Astrocyte (in vitro differentiated cells and primary cell): ENCODE measurements around the gene LRRC27.

Experiments
- EZH2 ChIP-seq: IDR thresholded peaks from 2 replicates; pipeline ENCODE4 v1.6.1; 2012; ENCODE audit warnings: mild to moderate bottlenecking, low read length, inconsistent platforms; ENCODE audit not compliant: insufficient read depth
- TF ChIP-seq, protein P1 (sequence below): IDR thresholded peaks from 2 replicates; pipeline ENCODE4 v1.5.1; 2011; ENCODE audit warnings: low read depth, mild to moderate bottlenecking, inconsistent platforms, low read length, moderate library complexity; ENCODE audit not compliant: insufficient read depth

DNA sequence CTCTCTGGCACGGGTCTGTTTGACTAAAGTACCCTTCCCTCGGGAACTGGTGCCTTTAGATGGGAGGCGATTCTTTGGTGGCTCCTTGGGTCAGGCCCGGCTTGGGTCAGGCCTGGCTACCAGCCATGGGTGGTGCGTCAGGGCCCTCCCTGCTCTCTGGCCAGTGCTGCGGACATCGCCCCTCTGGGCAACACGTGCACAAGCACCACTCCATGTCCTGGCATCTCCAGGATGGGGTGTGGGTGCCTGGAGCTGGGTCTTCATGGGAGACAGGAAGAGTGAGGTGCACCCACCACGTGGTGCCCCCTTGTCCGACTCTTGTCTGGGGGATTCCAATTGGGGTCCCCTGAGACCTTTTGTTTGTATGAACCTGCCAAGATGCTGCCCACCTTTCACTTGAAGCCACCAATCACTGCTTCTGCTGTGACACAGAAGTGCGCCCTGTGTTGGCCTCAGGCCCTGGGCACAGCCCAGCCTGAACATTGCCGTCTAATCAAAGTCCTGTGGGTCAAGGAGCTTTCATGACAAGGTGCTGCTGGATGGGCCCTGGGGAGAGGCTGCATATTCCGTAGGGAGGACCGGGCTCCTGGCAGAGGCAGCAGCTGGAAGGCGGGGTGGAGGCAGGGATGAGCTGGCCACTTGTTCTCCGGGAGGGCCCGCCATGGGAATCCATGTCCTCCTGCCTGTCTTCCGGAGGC, 53.9 kb downstream of the LRRC27 start:
- TF ChIP-seq, protein P1, sequence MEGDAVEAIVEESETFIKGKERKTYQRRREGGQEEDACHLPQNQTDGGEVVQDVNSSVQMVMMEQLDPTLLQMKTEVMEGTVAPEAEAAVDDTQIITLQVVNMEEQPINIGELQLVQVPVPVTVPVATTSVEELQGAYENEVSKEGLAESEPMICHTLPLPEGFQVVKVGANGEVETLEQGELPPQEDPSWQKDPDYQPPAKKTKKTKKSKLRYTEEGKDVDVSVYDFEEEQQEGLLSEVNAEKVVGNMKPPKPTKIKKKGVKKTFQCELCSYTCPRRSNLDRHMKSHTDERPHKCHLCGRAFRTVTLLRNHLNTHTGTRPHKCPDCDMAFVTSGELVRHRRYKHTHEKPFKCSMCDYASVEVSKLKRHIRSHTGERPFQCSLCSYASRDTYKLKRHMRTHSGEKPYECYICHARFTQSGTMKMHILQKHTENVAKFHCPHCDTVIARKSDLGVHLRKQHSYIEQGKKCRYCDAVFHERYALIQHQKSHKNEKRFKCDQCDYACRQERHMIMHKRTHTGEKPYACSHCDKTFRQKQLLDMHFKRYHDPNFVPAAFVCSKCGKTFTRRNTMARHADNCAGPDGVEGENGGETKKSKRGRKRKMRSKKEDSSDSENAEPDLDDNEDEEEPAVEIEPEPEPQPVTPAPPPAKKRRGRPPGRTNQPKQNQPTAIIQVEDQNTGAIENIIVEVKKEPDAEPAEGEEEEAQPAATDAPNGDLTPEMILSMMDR = no peak
- TF ChIP-seq EZH2 = no peak
